PFSK-1 (cell line): ENCODE measurements around the gene MIX23.

ENCODE experiments used
- FOXP2 ChIP-seq: optimal IDR thresholded peaks from 2 replicates; pipeline ENCODE3; 2011; ENCODE audit warnings: borderline replicate concordance, control low read depth, inconsistent platforms; ENCODE audit not compliant: insufficient read depth; ENCODE audit errors: extremely low read length, extremely low read depth
- POLR2AphosphoS5 ChIP-seq: IDR thresholded peaks from 2 replicates; pipeline ENCODE4 v1.6.1; 2012; ENCODE audit warnings: low read depth, mild to moderate bottlenecking, control low read depth, low read length, moderate library complexity
- SIN3A ChIP-seq: IDR thresholded peaks from 2 replicates; pipeline ENCODE4 v1.6.1; 2012; ENCODE audit warnings: mild to moderate bottlenecking, low read length, moderate library complexity, borderline replicate concordance; ENCODE audit not compliant: insufficient read depth
- TAF1 ChIP-seq: IDR thresholded peaks from 2 replicates; pipeline ENCODE4 v1.6.1; 2012; ENCODE audit warnings: low read length, control low read depth, borderline replicate concordance; ENCODE audit not compliant: insufficient read depth
- TF ChIP-seq, protein P1 (sequence below), 2 experiments: IDR thresholded peaks; 2 replicates each; pipeline versions ENCODE4 v1.6.1 to v1.8.0; 2011 to 2012; ENCODE audit warnings: low read depth in 2 of 2, low read length in 2 of 2, control low read depth in 1 of 2, inconsistent platforms in 1 of 2, mild to moderate bottlenecking in 1 of 2, moderate library complexity in 1 of 2; ENCODE audit not compliant: insufficient read depth in 1 of 2

The MIX23 gene

GRCh38 chr3:122343654-122344053, 39.4 kb downstream of the MIX23 start:
- TF ChIP-seq POLR2AphosphoS5 = no peak
- TF ChIP-seq FOXP2 = no peak
- no peak for TF ChIP-seq SIN3A
- TF ChIP-seq, protein P1, sequence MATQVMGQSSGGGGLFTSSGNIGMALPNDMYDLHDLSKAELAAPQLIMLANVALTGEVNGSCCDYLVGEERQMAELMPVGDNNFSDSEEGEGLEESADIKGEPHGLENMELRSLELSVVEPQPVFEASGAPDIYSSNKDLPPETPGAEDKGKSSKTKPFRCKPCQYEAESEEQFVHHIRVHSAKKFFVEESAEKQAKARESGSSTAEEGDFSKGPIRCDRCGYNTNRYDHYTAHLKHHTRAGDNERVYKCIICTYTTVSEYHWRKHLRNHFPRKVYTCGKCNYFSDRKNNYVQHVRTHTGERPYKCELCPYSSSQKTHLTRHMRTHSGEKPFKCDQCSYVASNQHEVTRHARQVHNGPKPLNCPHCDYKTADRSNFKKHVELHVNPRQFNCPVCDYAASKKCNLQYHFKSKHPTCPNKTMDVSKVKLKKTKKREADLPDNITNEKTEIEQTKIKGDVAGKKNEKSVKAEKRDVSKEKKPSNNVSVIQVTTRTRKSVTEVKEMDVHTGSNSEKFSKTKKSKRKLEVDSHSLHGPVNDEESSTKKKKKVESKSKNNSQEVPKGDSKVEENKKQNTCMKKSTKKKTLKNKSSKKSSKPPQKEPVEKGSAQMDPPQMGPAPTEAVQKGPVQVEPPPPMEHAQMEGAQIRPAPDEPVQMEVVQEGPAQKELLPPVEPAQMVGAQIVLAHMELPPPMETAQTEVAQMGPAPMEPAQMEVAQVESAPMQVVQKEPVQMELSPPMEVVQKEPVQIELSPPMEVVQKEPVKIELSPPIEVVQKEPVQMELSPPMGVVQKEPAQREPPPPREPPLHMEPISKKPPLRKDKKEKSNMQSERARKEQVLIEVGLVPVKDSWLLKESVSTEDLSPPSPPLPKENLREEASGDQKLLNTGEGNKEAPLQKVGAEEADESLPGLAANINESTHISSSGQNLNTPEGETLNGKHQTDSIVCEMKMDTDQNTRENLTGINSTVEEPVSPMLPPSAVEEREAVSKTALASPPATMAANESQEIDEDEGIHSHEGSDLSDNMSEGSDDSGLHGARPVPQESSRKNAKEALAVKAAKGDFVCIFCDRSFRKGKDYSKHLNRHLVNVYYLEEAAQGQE (IDR thresholded peaks at IDR 0.05; ENCODE audit: insufficient read depth in 1 of 2, low read depth in 2 of 2, low read length in 2 of 2) = no peak
- no peak for TF ChIP-seq TAF1

DNA sequence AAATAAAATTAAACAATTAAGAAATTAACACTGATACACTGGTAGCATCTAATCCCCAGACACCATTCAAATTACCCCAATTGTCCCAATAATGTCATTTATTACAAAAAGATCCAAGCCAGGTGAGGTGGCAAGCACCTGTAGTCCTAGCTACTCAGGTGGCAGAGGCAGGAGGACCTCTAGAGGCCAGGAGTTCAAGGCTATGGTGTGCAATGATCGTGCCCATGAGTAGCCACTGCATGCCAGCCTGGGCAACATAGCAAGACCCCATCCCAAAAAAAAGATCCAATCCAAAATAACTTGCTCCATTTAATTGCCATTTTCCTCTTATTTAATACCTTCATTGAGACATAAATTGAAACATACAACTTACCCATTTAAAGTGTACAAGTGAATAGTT, 40.2 kb downstream of the MIX23 start:
- no peak for TF ChIP-seq TAF1
- no peak for TF ChIP-seq SIN3A
- TF ChIP-seq FOXP2 = no peak
- TF ChIP-seq POLR2AphosphoS5 = no peak
- TF ChIP-seq, protein P1 (IDR thresholded peaks at IDR 0.05; ENCODE audit: insufficient read depth in 1 of 2, low read depth in 2 of 2, low read length in 2 of 2) = no peak

- no peak for TF ChIP-seq POLR2AphosphoS5
Measured at GRCh38 chr3:122332551-122332950, 50.5 kb downstream of the MIX23 start.

DNA sequence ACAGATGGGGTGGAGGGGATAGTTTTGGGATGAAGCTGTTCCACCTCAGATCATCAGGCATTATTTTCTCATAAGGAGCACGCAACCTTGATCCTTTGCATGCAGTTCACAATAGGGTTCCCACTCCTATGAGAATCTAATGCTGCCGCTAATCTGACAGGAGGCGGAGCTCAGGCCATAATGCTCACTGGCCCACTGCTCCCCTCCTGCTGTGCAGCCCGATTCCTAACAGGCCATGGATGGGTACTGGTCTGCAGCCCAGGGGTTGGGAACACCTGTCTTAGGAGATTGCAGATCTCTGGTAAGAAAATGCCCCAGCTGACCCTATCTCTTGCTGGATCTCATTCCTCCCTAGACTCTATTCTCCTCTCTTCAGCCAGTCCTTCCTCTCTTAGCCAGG, 51.1 kb downstream of the MIX23 start:
- TF ChIP-seq SIN3A = no peak
- no peak for TF ChIP-seq TAF1
- TF ChIP-seq, protein P1 (IDR thresholded peaks at IDR 0.05; ENCODE audit: insufficient read depth in 1 of 2, low read depth in 2 of 2, low read length in 2 of 2) = no peak
- TF ChIP-seq FOXP2 = no peak
- no peak for TF ChIP-seq POLR2AphosphoS5

- TF ChIP-seq FOXP2 (no peak), TAF1 (no peak), POLR2AphosphoS5 (no peak), SIN3A (no peak)
- TF ChIP-seq, protein P1 (IDR thresholded peaks at IDR 0.05; ENCODE audit: insufficient read depth in 1 of 2, low read depth in 2 of 2, low read length in 2 of 2) = no peak
Measured at GRCh38 chr3:122325769-122326168, 57.3 kb downstream of the MIX23 start.
